ENCODE results near the gene STXBP6.
"Not testable (repeated sequence)": the region's sequence is repeated elsewhere in the genome, so short reads cannot be mapped to it uniquely, and the experiment has no call there.

The STXBP6 gene

GRCh38 chr14:24840204-24840893 is 209.6 kb downstream of the STXBP6 start:
- H3K4me3 ChIP-seq (ENCODE audit: low read depth, low read length) = no peak overlapping the region
- no peak for TF ChIP-seq CTCF (IDR thresholded peaks at IDR 0.05; ENCODE audit: borderline replicate concordance, insufficient read depth, low read depth, low read length)

DNA sequence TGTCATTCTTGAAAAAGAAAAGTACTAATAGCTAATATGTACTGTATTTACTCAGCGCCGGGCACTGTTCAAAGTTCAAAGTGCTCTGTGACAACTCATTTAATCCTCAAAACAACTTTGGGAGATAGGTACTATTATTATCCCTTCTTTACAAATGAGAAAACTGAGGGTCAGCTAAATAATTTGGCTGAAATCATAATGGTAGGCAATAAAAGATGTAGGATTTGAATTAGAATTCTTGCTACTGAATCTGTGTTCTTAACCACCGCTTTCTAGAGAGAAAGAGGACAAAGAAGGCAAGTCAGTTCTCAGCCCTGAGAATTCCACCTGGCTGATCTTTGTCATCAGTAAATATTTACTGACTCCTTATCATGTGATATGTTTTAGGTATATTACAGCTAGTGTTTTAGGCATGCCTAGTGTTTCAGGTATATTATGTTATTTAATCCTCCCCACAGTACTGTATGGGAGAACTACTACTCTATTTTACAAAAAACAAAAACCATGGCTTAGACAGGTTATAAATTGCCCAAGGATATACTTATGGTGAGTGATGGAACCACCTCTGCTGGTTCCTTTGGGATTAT is 210.2 kb downstream of the STXBP6 start:
- H3K4me3 ChIP-seq (ENCODE audit: low read depth, low read length) = no peak overlapping the region
- TF ChIP-seq CTCF (IDR thresholded peaks at IDR 0.05; ENCODE audit: borderline replicate concordance, insufficient read depth, low read depth, low read length) = no peak

DNA sequence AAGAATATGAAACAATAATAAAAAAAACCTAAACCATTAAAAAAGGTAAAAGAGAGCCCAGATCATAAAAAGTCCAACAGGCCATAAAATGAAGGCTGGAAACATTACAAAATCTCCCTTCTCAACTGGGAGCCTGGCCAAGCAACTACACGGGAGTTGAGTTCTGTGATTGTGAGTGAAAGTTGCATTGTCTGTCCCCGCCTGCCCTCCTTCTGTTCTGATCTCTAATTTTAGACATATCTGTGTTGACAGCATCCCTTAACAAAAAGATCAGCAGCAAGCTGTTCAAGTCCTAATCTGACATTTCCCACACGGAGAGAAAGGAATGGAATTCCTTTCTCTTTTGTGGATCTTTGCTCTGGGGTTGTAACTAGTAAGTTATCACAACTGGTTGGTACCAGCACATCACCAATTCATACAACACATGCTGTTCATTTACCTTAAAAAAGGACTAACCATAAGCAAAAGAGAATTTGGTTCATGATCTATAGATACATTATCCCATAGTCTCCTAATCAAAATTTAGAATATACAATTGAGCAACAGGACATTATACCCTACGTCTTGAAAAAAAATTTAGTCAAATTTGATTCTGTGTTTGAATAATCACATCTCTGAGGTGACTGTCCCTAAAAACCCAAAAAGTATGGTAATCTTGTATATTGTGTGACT is 210.9 kb downstream of the STXBP6 start:
- no peak overlapping the region for H3K4me3 ChIP-seq (ENCODE audit: low read depth, low read length)
- no peak for TF ChIP-seq CTCF (IDR thresholded peaks at IDR 0.05; ENCODE audit: borderline replicate concordance, insufficient read depth, low read depth, low read length)

- H3K4me3 ChIP-seq (ENCODE audit: low read depth, low read length) = no peak overlapping the region
Measured at GRCh38 chr14:24837280-24838046, 212.5 kb downstream of the STXBP6 start.

DNA sequence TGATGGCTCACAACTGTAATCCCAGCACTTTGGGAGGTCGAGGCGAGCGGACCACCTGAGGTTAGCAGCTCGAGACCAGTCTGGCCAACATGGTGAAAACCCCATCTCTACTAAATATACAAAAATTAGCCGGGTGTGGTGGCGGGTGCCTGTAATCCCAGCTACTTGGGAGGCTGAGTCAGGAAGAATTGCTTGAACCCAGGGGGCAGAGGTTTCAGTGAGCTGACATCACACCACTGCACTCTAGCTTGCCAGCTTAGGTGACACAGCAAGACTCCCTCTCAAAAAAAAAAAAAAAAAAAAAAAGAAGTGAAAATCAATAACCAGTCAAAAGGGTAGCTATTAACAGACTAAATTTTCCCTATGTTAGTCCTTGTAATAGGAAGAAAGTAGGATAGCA is 213.6 kb downstream of the STXBP6 start:
- H3K4me3 ChIP-seq (ENCODE audit: low read depth, low read length) = not testable (repeated sequence)

More at GRCh38 chr14:24837280-24838046, 212.5 kb downstream of the STXBP6 start:
- TF ChIP-seq CTCF (IDR thresholded peaks at IDR 0.05; ENCODE audit: borderline replicate concordance, insufficient read depth, low read depth, low read length) = no peak

GRCh38 chr14:24834956-24835355 is 215.0 kb downstream of the STXBP6 start:
- TF ChIP-seq CTCF (IDR thresholded peaks at IDR 0.05; ENCODE audit: borderline replicate concordance, insufficient read depth, low read depth, low read length) = no peak
- no peak overlapping the region for H3K4me3 ChIP-seq (ENCODE audit: low read depth, low read length)

DNA sequence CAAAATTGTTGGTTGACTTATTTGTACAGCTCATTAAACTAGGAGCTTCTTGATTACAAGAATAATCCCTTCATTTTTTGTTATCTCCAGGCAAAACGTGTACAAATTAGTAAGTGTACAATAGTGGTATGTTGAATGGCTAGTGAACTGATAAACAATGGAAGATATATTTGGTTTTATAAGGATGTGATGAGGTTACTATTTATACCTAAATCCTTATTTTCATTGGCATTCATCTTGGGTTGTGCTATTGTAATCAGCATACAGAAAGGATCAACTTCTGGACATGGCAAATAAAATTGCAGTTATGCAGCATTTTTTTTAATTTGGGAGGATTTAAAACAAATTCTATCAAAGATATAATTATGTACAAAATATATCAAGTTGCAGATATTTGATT is 216.6 kb downstream of the STXBP6 start:
- no peak for TF ChIP-seq CTCF (IDR thresholded peaks at IDR 0.05; ENCODE audit: borderline replicate concordance, insufficient read depth, low read depth, low read length)
- H3K4me3 ChIP-seq (ENCODE audit: low read depth, low read length) = no peak overlapping the region

All from GM12875 (cell line).